OCI-LY7 (cell line): ENCODE results near the gene NUDT22. TPM values are rescaled to one million over a fixed set of nuclear protein-coding genes. Genes with fewer than 3 reads are reported as not detected.
A peak's percentile ranks its signal among the peaks of the same experiment; 100 is the strongest.

Experiments used
- BruUV-seq: library from RNA; stranded (reverse); fragments of 400-500 nt; replicated peaks from 2 replicates; lab custom pipeline; 2021; lab: Mats Ljungman, UMichigan
- CTCF ChIA-PET: fragments of 300-600 bp; sonication (Branson Sonifier 250); formaldehyde crosslinking; loops from one replicate; lab custom pipeline; 2022; ENCODE audit warnings: antibody characterized with exemption; ENCODE audit not compliant: unreplicated experiment; lab: Charles Lee
- POLR2A ChIA-PET: fragments of 300-600 bp; sonication (Branson Sonifier 250); formaldehyde crosslinking; loops from one replicate; lab custom pipeline; 2022; ENCODE audit warnings: antibody characterized with exemption; lab: Charles Lee
- DNase-seq: peaks from one replicate; pipeline ENCODE4 v3.0.0-alpha.2; 2015; ENCODE audit warnings: low spot score
- H2AFZ ChIP-seq: fragments of 200-600 bp; sonication (generic), shearing (Covaris generic); 2 replicates; pipeline ENCODE4 v1.6.1; 2014; ENCODE audit warnings: mild to moderate bottlenecking, antibody characterized with exemption, low read length, moderate library complexity
- H3K27ac ChIP-seq: fragments of 200-600 bp; sonication (generic); 2 replicates; pipeline ENCODE4 v1.5.1; 2014; ENCODE audit warnings: mixed run types, low read depth, mild to moderate bottlenecking, moderate library complexity, low read length, inconsistent platforms; ENCODE audit not compliant: poor library complexity, severe bottlenecking
- H3K36me3 ChIP-seq: fragments of 200-600 bp; sonication (generic); 2 replicates; pipeline ENCODE4 v1.6.1; 2014; ENCODE audit warnings: mild to moderate bottlenecking, antibody characterized with exemption, low read length, moderate library complexity, mixed read lengths; ENCODE audit not compliant: insufficient read depth
- H3K4me1 ChIP-seq: fragments of 200-600 bp; sonication (generic); 2 replicates; pipeline ENCODE4 v1.5.1; 2014; ENCODE audit warnings: mild to moderate bottlenecking, low read length; ENCODE audit not compliant: insufficient read depth, poor library complexity, severe bottlenecking
- H3K4me2 ChIP-seq: fragments of 200-600 bp; sonication (generic); 2 replicates; pipeline ENCODE4 v1.6.1; 2014; ENCODE audit warnings: mild to moderate bottlenecking, low read length
- H3K4me3 ChIP-seq: fragments of 200-600 bp; sonication (generic); 2 replicates; pipeline ENCODE4 v1.5.1; 2014; ENCODE audit warnings: mild to moderate bottlenecking, low read depth, low read length; ENCODE audit not compliant: poor library complexity, severe bottlenecking
- H3K79me2 ChIP-seq: fragments of 200-600 bp; sonication (generic); 2 replicates; pipeline ENCODE4 v1.6.1; 2016; ENCODE audit warnings: low read depth, mild to moderate bottlenecking, low read length, moderate library complexity, mixed read lengths; ENCODE audit not compliant: insufficient read depth
- H3K9me2 ChIP-seq: fragments of 200-600 bp; sonication (generic); 2 replicates; pipeline ENCODE4 v1.6.1; 2016; ENCODE audit warnings: mild to moderate bottlenecking, low read length, mixed read lengths; ENCODE audit not compliant: insufficient read depth
- H3K9me3 ChIP-seq: fragments of 200-600 bp; sonication (generic); 2 replicates; pipeline ENCODE4 v1.6.1; 2014; ENCODE audit warnings: mild to moderate bottlenecking, mixed run types, low read length, mixed read lengths
- H4K20me1 ChIP-seq: fragments of 200-600 bp; sonication (generic); 2 replicates; pipeline ENCODE4 v1.6.1; 2014; ENCODE audit warnings: mild to moderate bottlenecking, antibody characterized with exemption, low read length, moderate library complexity, mixed read lengths; ENCODE audit not compliant: insufficient read depth
- CTCF ChIP-seq: fragments of 200-600 bp; sonication (generic); conservative IDR thresholded peaks from 2 replicates; pipeline ENCODE4 v1.5.1; 2014; ENCODE audit warnings: mild to moderate bottlenecking, antibody characterized with exemption, low read length, moderate library complexity, mixed read lengths
- EZH2phosphoT487 ChIP-seq: fragments of 200-600 bp; sonication (generic); IDR thresholded peaks from 2 replicates; pipeline ENCODE4 v1.6.1; 2018; ENCODE audit warnings: low read depth, borderline replicate concordance, mild to moderate bottlenecking, mixed run types, antibody characterized with exemption, low read length, moderate library complexity, mixed read lengths
- intact Hi-C: fragments of 100-400 bp; cut with micrococcal nuclease; formaldehyde crosslinking; loops from one replicate; pipeline ENCODE4 v1.10.0; 2022; ENCODE audit not compliant: unreplicated experiment
- total RNA-seq, 2 experiments: library from RNA; depleted of rRNA in 1 of 2; stranded (reverse); fragments of >200 nt in 1 of 2; shearing (Covaris generic) in 1 of 2; gene quantifications; 2 replicates each; pipeline ENCODE4 v1.2.3, GENCODE V29; 2014 to 2022

NUDT22 gene
- total RNA-seq, 2 experiments from 2014 or later = 81.4 to 98.4 TPM

- ChIA-PET CTCF (no interaction called here), POLR2A (interaction anchor here (0.7 to 4.4 kb wide), 5 partner anchors 16 to 106 kb away, joined by 3 to 29 read pairs (median 4); partner anchors contain the start of gene FERMT3)
- H3K4me3 ChIP-seq = peak overlapping the region; percentile 72
- TF ChIP-seq EZH2phosphoT487 = no peak
- TF ChIP-seq CTCF = no peak
- no peaks in the 10 kb centered on the region for H3K9me2 ChIP-seq
- H3K27ac ChIP-seq = peak overlapping the region; percentile 66
- no peak overlapping the region; the same call in 1 of the 2 replicates for H2AFZ ChIP-seq
- H4K20me1 ChIP-seq = no peaks in the 10 kb centered on the region
- no peak for DNase-seq
- intact Hi-C loops = no loop called here
- peaks cover 10% of the 10 kb centered on the region; the same call in 1 of the 2 replicates for H3K36me3 ChIP-seq
- H3K4me1 ChIP-seq = peaks cover 50% of the 10 kb centered on the region
- H3K4me2 ChIP-seq = peak overlapping the region; percentile 94
- H3K9me3 ChIP-seq = no peaks in the 10 kb centered on the region
- peaks cover 8% of the 10 kb centered on the region; the same call in 1 of the 2 replicates for H3K79me2 ChIP-seq
- BruUV-seq = no TSS peak
These were observed 3.1 kb downstream of the NUDT22 start for GRCh38 chr11:64229090-64229743.

- H3K27ac ChIP-seq = peak overlapping the region; percentile 66
- intact Hi-C loops = loop anchor here (1.0 kb wide), 1 partner anchor 11 kb away; no protein-coding TSS in a partner anchor
- TF ChIP-seq CTCF (no peak), EZH2phosphoT487 (no peak)
- H3K4me3 ChIP-seq = peak overlapping the region; percentile 72
- ChIA-PET POLR2A (interaction anchor here (0.7 to 1.0 kb wide), 3 partner anchors 15 to 106 kb away, joined by 4 to 6 read pairs (median 4); no protein-coding TSS in a partner anchor), CTCF (no interaction called here)
- no peaks in the 10 kb centered on the region for H3K9me2 ChIP-seq
- H3K4me2 ChIP-seq = peak overlapping the region; percentile 94
- peak overlapping the region; percentile 54; the same call in 1 of the 2 replicates for H2AFZ ChIP-seq
- no peaks in the 10 kb centered on the region for H4K20me1 ChIP-seq
- H3K9me3 ChIP-seq = no peaks in the 10 kb centered on the region
- peaks cover 8% of the 10 kb centered on the region; the same call in 1 of the 2 replicates for H3K79me2 ChIP-seq
- H3K4me1 ChIP-seq = peaks cover 50% of the 10 kb centered on the region
- H3K36me3 ChIP-seq = peaks cover 4% of the 10 kb centered on the region; the same call in 1 of the 2 replicates
- no TSS peak for BruUV-seq
- no peak for DNase-seq
These were observed 3.7 kb downstream of the NUDT22 start for GRCh38 chr11:64229744-64230170.
